Measurements from ENCODE around the gene CDH23. TPM values are rescaled to one million over a fixed set of nuclear protein-coding genes. Genes with fewer than 3 reads are reported as not detected.

The CDH23 gene
- total RNA-seq, 1 donor from 2014 or later, result 5.4 TPM

GRCh38 chr10:71856619-71857018 lies 459.9 kb downstream of the CDH23 start:
- intact Hi-C loops (cut with micrococcal nuclease), result no loop called here
- no peak for ATAC-seq
- DNase-seq, result no peak

GRCh38 chr10:71857934-71858890 lies 461.5 kb downstream of the CDH23 start:
- peak; percentile 69 for DNase-seq
- intact Hi-C loops (cut with micrococcal nuclease), result no loop called here
- no peak for ATAC-seq

GRCh38 chr10:71860243-71861029 lies 463.7 kb downstream of the CDH23 start:
- DNase-seq (peak; percentile 94), ATAC-seq (peak; percentile 97)
- intact Hi-C loops (cut with micrococcal nuclease), result no loop called here

- DNase-seq, result no peak
Observed at GRCh38 chr10:71863203-71863602, 466.5 kb downstream of the CDH23 start.

GRCh38 chr10:71864911-71865361 lies 468.2 kb downstream of the CDH23 start:
- no peak for DNase-seq
- intact Hi-C loops (cut with micrococcal nuclease), result no loop called here

More at GRCh38 chr10:71863203-71863602, 466.5 kb downstream of the CDH23 start:
- ATAC-seq, result no peak
- intact Hi-C loops (cut with micrococcal nuclease), result no loop called here

More at GRCh38 chr10:71864911-71865361, 468.2 kb downstream of the CDH23 start:
- ATAC-seq, result no peak

Small RNA genes within 50 kb of the gene (microRNA-seq; reads per million reads assigned to microRNA genes)
- gene MIR7152 (ENCODE audit: borderline number of aligned reads), result not detected

Other genes with a start within 250 kb of the CDH23 start
- 12.8 TPM for gene UNC5B, start 184.3 kb upstream of the CDH23 start, total RNA-seq
- 2.0 TPM for gene SLC29A3, start 77.7 kb upstream of the CDH23 start, total RNA-seq

Measured in left ventricle myocardium superior (tissue), 1 donor.